GM12864 (cell line): ENCODE data around the gene STAT3.
"Not testable (repeated sequence)": the region's sequence is repeated elsewhere in the genome, so short reads cannot be mapped to it uniquely, and the experiment has no call there.

Source experiments
- DNase-seq: peaks from one replicate; pipeline ENCODE4 v3.0.0-alpha.2; 2011; ENCODE audit warnings: low read depth
- H3K4me3 ChIP-seq: 2 replicates; pipeline ENCODE4 v1.5.1; 2011; ENCODE audit warnings: mild to moderate bottlenecking, low read depth, low read length, control low read depth
- CTCF ChIP-seq: IDR thresholded peaks from 2 replicates; pipeline ENCODE4 v1.5.1; 2011; ENCODE audit warnings: low read depth, mild to moderate bottlenecking, moderate library complexity, low read length, control low read depth, inconsistent platforms; ENCODE audit errors: missing control alignments

STAT3 gene

GRCh38 chr17:42378959-42379594 is 9.2 kb downstream of the STAT3 start:
- no peak for DNase-seq
- H3K4me3 ChIP-seq = peak overlapping the region; percentile 54
- TF ChIP-seq CTCF = no peak

- DNase-seq = no peak
- no peak for TF ChIP-seq CTCF
- H3K4me3 ChIP-seq = peak overlapping the region; percentile 54
Observed at GRCh38 chr17:42378359-42378958, 9.8 kb downstream of the STAT3 start.

- no peak for TF ChIP-seq CTCF
- no peak overlapping the region for H3K4me3 ChIP-seq
- DNase-seq = no peak
Observed at GRCh38 chr17:42373896-42374295, 14.3 kb downstream of the STAT3 start.

GRCh38 chr17:42372142-42372541 is 16.1 kb downstream of the STAT3 start:
- H3K4me3 ChIP-seq = no peak overlapping the region
- no peak for TF ChIP-seq CTCF
- no peak for DNase-seq

- not testable (repeated sequence) for H3K4me3 ChIP-seq, DNase-seq
Observed at GRCh38 chr17:42368797-42369561, 19.3 kb downstream of the STAT3 start.

- H3K4me3 ChIP-seq, DNase-seq: not testable (repeated sequence)
Observed at GRCh38 chr17:42368310-42368709, 19.9 kb downstream of the STAT3 start.

- DNase-seq, H3K4me3 ChIP-seq: not testable (repeated sequence)
Observed at GRCh38 chr17:42366176-42367023, 21.8 kb downstream of the STAT3 start.

GRCh38 chr17:42365136-42365535 is 23.1 kb downstream of the STAT3 start:
- H3K4me3 ChIP-seq = no peak overlapping the region
- DNase-seq = no peak
- TF ChIP-seq CTCF = no peak
